Gastroesophageal sphincter (tissue), 4 donors: ENCODE data around the gene AK5. TPM values are rescaled to one million over a fixed set of nuclear protein-coding genes. Genes with fewer than 3 reads are reported as not detected.

ENCODE experiments used
- ATAC-seq: fragments of 150-250 bp; one replicate; pipeline ENCODE4 v1.9.1; 2016; ENCODE audit warnings: mild to moderate bottlenecking, moderate library complexity
- H3K27ac ChIP-seq, 4 donors: fragments of 200-600 bp; sonication (generic) in 3 of 4; 1 replicate in 3 of 4; 2 replicates in 1 of 4; pipeline ENCODE4 v1.5.1; 2016 to 2019
- H3K27me3 ChIP-seq: fragments of 200-600 bp; sonication (generic); one replicate; pipeline ENCODE4 v1.5.1; 2019
- H3K36me3 ChIP-seq, 2 donors: fragments of 200-600 bp; sonication (generic); one replicate each; pipeline ENCODE4 v1.5.1; 2019; ENCODE audit warnings: control low read depth in 1 of 2
- H3K4me1 ChIP-seq, 3 donors: fragments of 200-600 bp; sonication (generic); 1 replicate in 2 of 3; 2 replicates in 1 of 3; pipeline ENCODE4 v1.5.1; 2016 to 2019; ENCODE audit warnings: control low read depth in 2 of 3
- H3K4me3 ChIP-seq, 2 donors: fragments of 200-600 bp; sonication (generic); one replicate each; pipeline ENCODE4 v1.5.1; 2019; ENCODE audit warnings: mild to moderate bottlenecking in 1 of 2, moderate library complexity in 1 of 2
- H3K9me3 ChIP-seq, 3 donors: fragments of 200-600 bp; sonication (generic); one replicate each; pipeline ENCODE4 v1.5.1; 2017 to 2019; ENCODE audit warnings: control low read depth in 2 of 3
- CTCF ChIP-seq, 4 experiments: fragments of 200-600 bp in 2 of 4; fragments of 450-650 bp in 2 of 4; sonication (generic) in 1 of 4; IDR thresholded peaks; one replicate each; pipeline ENCODE4 v1.5.1; 2017 to 2019; ENCODE audit warnings: antibody characterized with exemption in 4 of 4, mild to moderate bottlenecking in 2 of 4, moderate library complexity in 2 of 4
- EP300 ChIP-seq: sonication (generic); formaldehyde crosslinking; IDR thresholded peaks from one replicate; pipeline ENCODE4 v1.6.1; 2017; ENCODE audit warnings: antibody characterized with exemption, mild to moderate bottlenecking
- POLR2A ChIP-seq, 2 donors: fragments of 450-650 bp; IDR thresholded peaks; one replicate each; pipeline ENCODE4 v1.6.1; 2017; ENCODE audit warnings: antibody characterized with exemption in 2 of 2, mild to moderate bottlenecking in 2 of 2, moderate library complexity in 1 of 2
- POLR2AphosphoS5 ChIP-seq: sonication (generic); formaldehyde crosslinking; IDR thresholded peaks from one replicate; pipeline ENCODE4 v1.6.1; 2017; ENCODE audit warnings: antibody characterized with exemption
- WGBS, 2 donors: methylation state at CpG; one replicate each; pipeline ENCODE4 v1.1.5; 2018; ENCODE audit warnings: low coverage in 1 of 2; 5-methylcytosine and 5-hydroxymethylcytosine counted together
- total RNA-seq, 4 donors: library from RNA; depleted of rRNA; stranded (reverse); fragments of >200 nt; gene quantifications; one replicate each; pipeline ENCODE4 v1.1.0, GENCODE V29; 2016

AK5 gene
- total RNA-seq, 4 donors from 2014 or later: 0.67 to 5.3 (median 2.7) TPM

GRCh38 chr1:77375990-77376389 is 94.2 kb downstream of the AK5 start:
- Histone ChIP-seq H3K4me1 (no peaks in the 10 kb centered on the region), H3K9me3 (no peaks in the 10 kb centered on the region), H3K4me3 (no peak overlapping the region), H3K27me3 (peaks cover 2% of the 10 kb centered on the region), H3K36me3 (no peaks in the 10 kb centered on the region), H3K27ac (no peak overlapping the region)
- no peak for TF ChIP-seq EP300
- TF ChIP-seq POLR2A (IDR thresholded peaks at IDR 0.05): no peak
- no peak for TF ChIP-seq CTCF (IDR thresholded peaks at IDR 0.05)
- TF ChIP-seq POLR2AphosphoS5: no peak
- WGBS, 2 donors: 42 to 55% methylated on average over 4 of the region's 4 CpGs
- ATAC-seq: no peak

- 20 to 50% methylated on average over 4 to 5 of the region's 6 CpGs for WGBS, 2 donors
- ATAC-seq: no peak
- no peak overlapping the region for H3K27ac ChIP-seq
These were observed 97.1 kb downstream of the AK5 start for GRCh38 chr1:77378723-77379535.

GRCh38 chr1:77382366-77382765 is 100.5 kb downstream of the AK5 start:
- no peak for TF ChIP-seq EP300
- no peak for TF ChIP-seq POLR2AphosphoS5
- TF ChIP-seq POLR2A (IDR thresholded peaks at IDR 0.05): no peak
- TF ChIP-seq CTCF (IDR thresholded peaks at IDR 0.05): no peak
- Histone ChIP-seq H3K4me1 (no peaks in the 10 kb centered on the region), H3K4me3 (no peak overlapping the region), H3K27me3 (peaks cover 11% of the 10 kb centered on the region), H3K9me3 (no peaks in the 10 kb centered on the region), H3K27ac (no peak overlapping the region), H3K36me3 (no peaks in the 10 kb centered on the region)
- no peak for ATAC-seq
- 97% methylated on average over 3 of the region's 3 CpGs; no CpG with 5 or more reads in 1 of the 2 donors for WGBS, 2 donors

More at GRCh38 chr1:77378723-77379535, 97.1 kb downstream of the AK5 start:
- Histone ChIP-seq H3K36me3 (no peaks in the 10 kb centered on the region), H3K9me3 (no peaks in the 10 kb centered on the region), H3K4me3 (no peak overlapping the region), H3K27me3 (peaks cover 11% of the 10 kb centered on the region), H3K4me1 (no peaks in the 10 kb centered on the region)
- TF ChIP-seq EP300 (no peak), POLR2A (IDR thresholded peaks at IDR 0.05) (no peak), CTCF (IDR thresholded peaks at IDR 0.05) (no peak), POLR2AphosphoS5 (no peak)

- WGBS, 2 donors: 86 to 96% methylated on average over 1 of the region's 1 CpG
- Histone ChIP-seq H3K27me3 (peaks cover 11% of the 10 kb centered on the region), H3K4me3 (no peak overlapping the region), H3K36me3 (no peaks in the 10 kb centered on the region), H3K4me1 (peaks cover 0 to 4% (median 0%) of the 10 kb centered on the region in 3 donors), H3K9me3 (no peaks in the 10 kb centered on the region), H3K27ac (no peak overlapping the region)
- TF ChIP-seq EP300: no peak
- no peak for TF ChIP-seq POLR2A (IDR thresholded peaks at IDR 0.05)
- no peak for TF ChIP-seq CTCF (IDR thresholded peaks at IDR 0.05)
- TF ChIP-seq POLR2AphosphoS5: no peak
- ATAC-seq: no peak
These were observed 101.4 kb downstream of the AK5 start for GRCh38 chr1:77383236-77383635.

- ATAC-seq: no peak
- no peaks in the 10 kb centered on the region for H3K9me3 ChIP-seq
- 88% methylated on average over 2 of the region's 3 CpGs for WGBS, 2 donors
- H3K4me3 ChIP-seq: no peak overlapping the region
- TF ChIP-seq POLR2AphosphoS5 (no peak), POLR2A (IDR thresholded peaks at IDR 0.05) (no peak), CTCF (IDR thresholded peaks at IDR 0.05) (no peak), EP300 (no peak)
- peaks cover 0 to 9% (median 0%) of the 10 kb centered on the region in 3 donors for H3K4me1 ChIP-seq
- H3K27me3 ChIP-seq: peaks cover 11% of the 10 kb centered on the region
- H3K36me3 ChIP-seq: no peaks in the 10 kb centered on the region
- H3K27ac ChIP-seq: no peak overlapping the region
These were observed 103.7 kb downstream of the AK5 start for GRCh38 chr1:77385551-77385950.
